Mesothelial cell of epicardium (in vitro differentiated cells): Measurements from ENCODE around the gene SRF. TPM values are rescaled to one million over a fixed set of nuclear protein-coding genes. Genes with fewer than 3 reads are reported as not detected.
A peak's percentile ranks its signal among the peaks of the same experiment; 100 is the strongest.

ENCODE experiments used
- DNase-seq, 2 experiments: peaks; one replicate each; pipeline ENCODE4 v3.0.0; 2021; ENCODE audit warnings: low spot score in 2 of 2; ENCODE audit not compliant: unreplicated experiment in 2 of 2
- H3K27ac Mint-ChIP-seq: 2 replicates; pipeline ENCODE4 v1.8.0; 2021; ENCODE audit warnings: mixed read lengths
- H3K27me3 Mint-ChIP-seq: 2 replicates; pipeline ENCODE4 v1.8.0; 2021; ENCODE audit warnings: low read depth, mixed read lengths
- H3K36me3 Mint-ChIP-seq: 2 replicates; pipeline ENCODE4 v1.8.0; 2021; ENCODE audit warnings: mixed read lengths
- H3K4me1 Mint-ChIP-seq: 2 replicates; pipeline ENCODE4 v1.8.0; 2021; ENCODE audit warnings: mixed read lengths
- H3K4me3 Mint-ChIP-seq: 2 replicates; pipeline ENCODE4 v1.8.0; 2021; ENCODE audit warnings: mild to moderate bottlenecking, moderate library complexity, mixed read lengths
- H3K9me3 Mint-ChIP-seq: 2 replicates; pipeline ENCODE4 v1.8.0; 2021; ENCODE audit warnings: mixed read lengths
- CTCF ChIP-seq: fragments of 200-600 bp; sonication (generic); IDR thresholded peaks from one replicate; pipeline ENCODE4 v1.5.0; 2021; ENCODE audit warnings: antibody characterized with exemption; ENCODE audit not compliant: unreplicated experiment
- total RNA-seq: library from RNA; stranded (reverse); gene quantifications from 3 replicates; pipeline ENCODE4 v1.2.1, GENCODE V29; 2021

SRF gene
- total RNA-seq, 1 donor from 2014 or later: 52.0 TPM

GRCh38 chr6:43125555-43125954 is 45.5 kb upstream of the SRF start:
- no peak overlapping the region for H3K4me3 Mint-ChIP-seq
- no peaks in the 10 kb centered on the region for H3K27me3 Mint-ChIP-seq
- no peak for DNase-seq
- no peaks in the 10 kb centered on the region for H3K9me3 Mint-ChIP-seq
- no peak for TF ChIP-seq CTCF
- peak overlapping the region; percentile 92 for H3K27ac Mint-ChIP-seq
- peaks cover 48% of the 10 kb centered on the region for H3K4me1 Mint-ChIP-seq
- no peaks in the 10 kb centered on the region for H3K36me3 Mint-ChIP-seq

DNA sequence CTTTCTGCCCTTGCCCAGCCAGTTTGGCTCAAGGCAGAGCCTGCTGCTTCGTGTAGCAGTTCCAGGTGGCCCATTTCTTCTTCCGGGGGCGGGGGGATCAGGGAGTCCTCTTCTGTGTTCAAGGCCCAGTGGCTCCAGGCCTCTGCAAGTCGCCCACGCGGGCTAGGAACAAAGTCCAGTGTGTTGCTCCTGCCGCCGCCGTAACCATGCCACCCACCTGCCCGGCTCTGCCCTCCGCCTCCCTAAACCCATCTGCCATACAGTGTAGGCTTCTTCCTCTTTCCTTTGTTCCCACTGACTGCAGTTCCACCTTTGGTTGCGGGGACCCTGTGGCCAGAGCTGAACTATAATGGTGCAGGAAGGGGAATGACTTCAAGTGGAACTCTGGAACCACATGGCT is 43.9 kb upstream of the SRF start:
- Mint-ChIP-seq H3K9me3 (no peaks in the 10 kb centered on the region), H3K4me3 (no peak overlapping the region), H3K4me1 (peaks cover 35% of the 10 kb centered on the region), H3K36me3 (peaks cover 10% of the 10 kb centered on the region), H3K27me3 (no peaks in the 10 kb centered on the region), H3K27ac (no peak overlapping the region)
- DNase-seq: no peak
- no peak for TF ChIP-seq CTCF

DNA sequence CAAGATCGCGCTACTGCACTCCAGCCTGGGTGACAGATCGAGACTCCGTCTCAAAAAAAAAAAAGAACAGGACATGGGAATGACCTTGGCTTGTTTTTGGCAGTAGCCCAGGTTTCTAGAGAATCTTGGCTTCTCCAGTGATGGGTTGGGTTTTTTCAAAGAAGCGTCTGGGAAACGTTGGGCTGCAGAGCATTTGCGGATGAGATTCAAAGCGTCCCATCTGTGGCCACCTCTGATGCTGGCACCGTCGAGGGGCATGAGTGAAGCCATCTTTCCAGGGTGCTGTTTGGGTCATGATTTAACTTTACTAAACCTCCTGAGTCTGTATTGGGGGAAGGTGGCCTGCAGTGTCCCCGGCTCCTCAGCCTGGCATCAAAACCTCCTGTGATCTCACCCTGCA is 43.2 kb upstream of the SRF start:
- H3K4me3 Mint-ChIP-seq: no peak overlapping the region
- peaks cover 32% of the 10 kb centered on the region for H3K4me1 Mint-ChIP-seq
- DNase-seq: no peak
- H3K27ac Mint-ChIP-seq: peak overlapping the region; percentile 22
- peaks cover 16% of the 10 kb centered on the region for H3K36me3 Mint-ChIP-seq
- H3K9me3 Mint-ChIP-seq: no peaks in the 10 kb centered on the region
- no peak for TF ChIP-seq CTCF
- no peaks in the 10 kb centered on the region for H3K27me3 Mint-ChIP-seq

DNA sequence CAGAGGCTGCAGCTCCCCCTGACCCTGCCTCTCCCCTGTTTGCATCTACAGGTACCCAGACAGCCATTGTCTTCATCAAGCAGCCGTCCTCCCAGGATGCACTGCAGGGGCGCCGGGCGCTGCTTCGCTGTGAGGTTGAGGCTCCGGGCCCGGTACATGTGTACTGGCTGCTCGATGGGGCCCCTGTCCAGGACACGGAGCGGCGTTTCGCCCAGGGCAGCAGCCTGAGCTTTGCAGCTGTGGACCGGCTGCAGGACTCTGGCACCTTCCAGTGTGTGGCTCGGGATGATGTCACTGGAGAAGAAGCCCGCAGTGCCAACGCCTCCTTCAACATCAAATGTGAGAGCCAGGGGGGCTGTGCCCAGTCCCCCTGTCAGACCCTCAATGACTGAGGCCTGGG is 42.1 kb upstream of the SRF start:
- Mint-ChIP-seq H3K4me1 (peaks cover 21% of the 10 kb centered on the region), H3K4me3 (no peak overlapping the region), H3K36me3 (peaks cover 21% of the 10 kb centered on the region), H3K27ac (no peak overlapping the region), H3K9me3 (no peaks in the 10 kb centered on the region), H3K27me3 (no peaks in the 10 kb centered on the region)
- DNase-seq: no peak
- no peak for TF ChIP-seq CTCF

DNA sequence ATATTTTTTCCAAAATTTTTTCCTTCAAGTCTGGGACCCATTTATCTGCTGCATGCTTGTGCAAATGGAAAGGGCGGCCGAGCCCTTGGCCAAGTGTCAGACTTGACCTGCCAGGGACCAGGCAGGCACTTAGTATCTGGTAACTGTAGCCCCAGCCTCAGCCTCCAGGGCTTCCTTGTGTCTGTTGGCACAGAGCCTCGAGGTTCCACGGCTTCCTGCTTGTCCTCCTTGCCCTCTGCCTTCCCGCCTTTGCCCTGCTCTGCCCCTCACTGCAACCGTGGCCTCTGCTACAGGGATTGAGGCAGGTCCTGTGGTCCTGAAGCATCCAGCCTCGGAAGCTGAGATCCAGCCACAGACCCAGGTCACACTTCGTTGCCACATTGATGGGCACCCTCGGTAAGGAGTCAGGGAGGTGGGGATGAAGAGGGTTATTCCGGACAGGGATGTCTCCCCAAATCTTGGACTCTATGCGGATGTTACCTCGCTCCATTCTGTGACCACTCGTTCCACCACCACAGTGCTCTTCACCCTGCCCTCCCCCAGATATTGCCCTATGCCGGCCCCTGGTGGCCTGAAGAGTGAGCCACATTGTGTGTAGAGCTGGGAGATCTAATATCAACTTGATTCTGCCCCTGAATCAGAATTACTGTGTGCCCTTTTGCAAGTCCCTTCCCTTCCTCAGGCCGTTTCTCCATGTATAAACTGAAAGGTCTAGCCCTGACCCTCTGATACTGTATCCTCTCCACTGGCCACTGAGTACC is 41.5 kb upstream of the SRF start:
- no peak for DNase-seq
- peak; percentile 6 for TF ChIP-seq CTCF
- Mint-ChIP-seq H3K9me3 (no peaks in the 10 kb centered on the region), H3K4me3 (no peak overlapping the region), H3K36me3 (peaks cover 21% of the 10 kb centered on the region), H3K27ac (peak overlapping the region; percentile 56), H3K27me3 (no peaks in the 10 kb centered on the region), H3K4me1 (peaks cover 18% of the 10 kb centered on the region)
